HL-60/S4 treated with phorbol 12-myristate 13-acetate at 8.2 ng/mL for 4 days and 3 days (cell line): Measurements from ENCODE around the gene AHCYL1.
"Not testable (repeated sequence)": the region's sequence is repeated elsewhere in the genome, so short reads cannot be mapped to it uniquely, and the experiment has no call there.

Source experiments
- in situ Hi-C: fragments of 300-500 bp; cut with MboI; formaldehyde crosslinking; loops from 2 replicates; pipeline ENCODE4 v1.15.0; 2022; ENCODE audit warnings: low sequenced_read_pairs

The AHCYL1 gene

GRCh38 chr1:109984456-109985246 lies at the start of gene AHCYL1:
Gene AHCYL1 (plus strand): TSS chr1:109984765. CDS start chr1:109985053, 288 bp downstream.
- in situ Hi-C loops = loop anchor here (5.0 to 25.0 kb wide), 3 partner anchors 212 to 447 kb away; partner anchors contain the start of genes GNAI3, GPR61, GSTM2 and GSTM4

- in situ Hi-C loops = no loop called here
Measured at GRCh38 chr1:109935451-109935900, 49.1 kb upstream of the AHCYL1 start.

- in situ Hi-C loops = no loop called here
Measured at GRCh38 chr1:109937738-109938137, 46.8 kb upstream of the AHCYL1 start.

- in situ Hi-C loops = no loop called here
Measured at GRCh38 chr1:109938556-109938955, 46.0 kb upstream of the AHCYL1 start.

GRCh38 chr1:109942434-109942833 lies 42.1 kb upstream of the AHCYL1 start:
- in situ Hi-C loops = no loop called here

GRCh38 chr1:109944541-109944940 lies 40.0 kb upstream of the AHCYL1 start:
- in situ Hi-C loops = no loop called here

- in situ Hi-C loops = no loop called here
Measured at GRCh38 chr1:109946511-109946910, 38.1 kb upstream of the AHCYL1 start.

- in situ Hi-C loops = no loop called here
Measured at GRCh38 chr1:109947582-109948284, 36.8 kb upstream of the AHCYL1 start.

- in situ Hi-C loops = no loop called here
Measured at GRCh38 chr1:109948285-109948630, 36.3 kb upstream of the AHCYL1 start.

- in situ Hi-C loops = no loop called here
Measured at GRCh38 chr1:109950038-109950437, 34.5 kb upstream of the AHCYL1 start.

- in situ Hi-C loops = no loop called here
Measured at GRCh38 chr1:109950509-109950908, 34.1 kb upstream of the AHCYL1 start.

- in situ Hi-C loops = not testable (repeated sequence)
Measured at GRCh38 chr1:109951501-109951900, 33.1 kb upstream of the AHCYL1 start.

GRCh38 chr1:109954041-109954512 lies 30.5 kb upstream of the AHCYL1 start:
- in situ Hi-C loops = no loop called here

- in situ Hi-C loops = no loop called here
Measured at GRCh38 chr1:109959632-109959973, 25.0 kb upstream of the AHCYL1 start.

GRCh38 chr1:109959974-109960744 lies 24.4 kb upstream of the AHCYL1 start:
- in situ Hi-C loops = no loop called here

GRCh38 chr1:109960745-109961094 lies 23.8 kb upstream of the AHCYL1 start:
- in situ Hi-C loops = no loop called here

- in situ Hi-C loops = no loop called here
Measured at GRCh38 chr1:109963864-109964263, 20.7 kb upstream of the AHCYL1 start.

- in situ Hi-C loops = no loop called here
Measured at GRCh38 chr1:109969146-109969829, 15.3 kb upstream of the AHCYL1 start.

GRCh38 chr1:109969907-109970306 lies 14.7 kb upstream of the AHCYL1 start:
- in situ Hi-C loops = no loop called here

GRCh38 chr1:109971559-109971958 lies 13.0 kb upstream of the AHCYL1 start:
- in situ Hi-C loops = no loop called here

- in situ Hi-C loops = no loop called here
Measured at GRCh38 chr1:109974191-109974590, 10.4 kb upstream of the AHCYL1 start.
